SK-N-SH (cell line): Measurements from ENCODE around the gene PSMC3IP.

Experiments
- JUND ChIP-seq: IDR thresholded peaks from 2 replicates; pipeline ENCODE4 v1.4.0; 2012
- MXI1 ChIP-seq: IDR thresholded peaks from 2 replicates; pipeline ENCODE4 v1.6.1; 2012; ENCODE audit warnings: mild to moderate bottlenecking, low read depth, low read length, improper control_type of control experiment
- NFIC ChIP-seq: IDR thresholded peaks from 2 replicates; pipeline ENCODE4 v1.4.0; 2012; ENCODE audit warnings: borderline replicate concordance
- NRF1 ChIP-seq: IDR thresholded peaks from 2 replicates; pipeline ENCODE4 v1.6.1; 2012; ENCODE audit warnings: low read depth, mild to moderate bottlenecking, low read length
- RXRA ChIP-seq: IDR thresholded peaks from 2 replicates; pipeline ENCODE4 v1.4.0; 2012; ENCODE audit warnings: low read depth, mild to moderate bottlenecking, borderline replicate concordance
- SMC3 ChIP-seq: IDR thresholded peaks from 2 replicates; pipeline ENCODE4 v1.6.1; 2012; ENCODE audit warnings: low read depth, low read length, improper control_type of control experiment

- no peak for TF ChIP-seq NFIC
- TF ChIP-seq JUND, result no peak
- TF ChIP-seq RXRA, result no peak
- TF ChIP-seq NRF1, result no peak
- no peak for TF ChIP-seq SMC3
- TF ChIP-seq MXI1, result no peak
Measured at GRCh38 chr17:42564815-42565522, 12.6 kb downstream of the PSMC3IP start.
